Natural killer cell (primary cell): ENCODE measurements around the gene AJAP1. TPM values are rescaled to one million over a fixed set of nuclear protein-coding genes. Genes with fewer than 3 reads are reported as not detected.

Experiments used
- ATAC-seq, 3 donors: fragments of 150-1000 bp in 2 of 3; fragments of 200-7000 bp in 1 of 3; cut with Tn5 transposase; 1 replicate in 1 of 3; 2 replicates in 2 of 3; pipeline ENCODE4 v1.10.0; 2021; ENCODE audit warnings: mild to moderate bottlenecking in 2 of 3, moderate library complexity in 2 of 3
- DNase-seq, 2 donors: peaks; one replicate each; pipeline versions ENCODE4 v3.0.0 to v3.0.0-alpha.2; 2013 to 2021; ENCODE audit warnings: mixed read lengths in 1 of 2
- H3K27ac ChIP-seq: one replicate; pipeline ENCODE4 v1.5.1; 2013; ENCODE audit warnings: mild to moderate bottlenecking, low read length
- H3K27me3 ChIP-seq: one replicate; pipeline ENCODE4 v1.6.1; 2013; ENCODE audit warnings: low read length; ENCODE audit not compliant: control insufficient read depth, insufficient read depth
- H3K36me3 ChIP-seq: one replicate; pipeline ENCODE4 v1.6.1; 2013; ENCODE audit warnings: low read length; ENCODE audit not compliant: control insufficient read depth, insufficient read depth
- H3K4me1 ChIP-seq: one replicate; pipeline ENCODE4 v1.6.1; 2013; ENCODE audit warnings: low read length; ENCODE audit not compliant: control insufficient read depth, insufficient read depth
- H3K4me3 ChIP-seq: one replicate; pipeline ENCODE4 v1.5.1; 2013; ENCODE audit warnings: low read length
- H3K9me3 ChIP-seq: one replicate; pipeline ENCODE4 v1.6.1; 2013; ENCODE audit warnings: low read length; ENCODE audit not compliant: control insufficient read depth, insufficient read depth
- H3K27ac Mint-ChIP-seq, 2 donors: one replicate each; pipeline ENCODE4 v1.8.0; 2022; ENCODE audit warnings: mild to moderate bottlenecking in 2 of 2, mixed read lengths in 2 of 2, moderate library complexity in 1 of 2
- H3K27me3 Mint-ChIP-seq, 2 donors: one replicate each; pipeline ENCODE4 v1.8.0; 2022; ENCODE audit warnings: low read depth in 2 of 2, mixed read lengths in 2 of 2
- H3K36me3 Mint-ChIP-seq: one replicate; pipeline ENCODE4 v1.8.0; 2022; ENCODE audit warnings: mixed read lengths
- H3K4me1 Mint-ChIP-seq, 2 donors: one replicate each; pipeline ENCODE4 v1.8.0; 2022; ENCODE audit warnings: mixed read lengths in 2 of 2
- H3K4me3 Mint-ChIP-seq: one replicate; pipeline ENCODE4 v1.8.0; 2022; ENCODE audit warnings: mild to moderate bottlenecking, moderate library complexity, mixed read lengths
- H3K9me3 Mint-ChIP-seq, 2 donors: one replicate each; pipeline ENCODE4 v1.8.0; 2022; ENCODE audit warnings: mixed read lengths in 2 of 2
- WGBS: methylation state at CpG from one replicate; pipeline ENCODE4 v1.1.7; 2013; ENCODE audit warnings: missing lambda C conversion rate; ENCODE audit not compliant: insufficient coverage; 5-methylcytosine and 5-hydroxymethylcytosine counted together
- intact Hi-C: fragments of 100-400 bp; cut with micrococcal nuclease; formaldehyde crosslinking; loops from one replicate; pipeline ENCODE4 v1.14.2; 2022
- total RNA-seq, 4 donors: library from RNA; stranded (reverse); fragments of 120-200 nt in 1 of 4; gene quantifications; one replicate each; pipeline versions ENCODE4 v1.2.3 to v1.2.4, GENCODE V29; 2013 to 2022
- TF ChIP-seq, protein P1 (sequence below): fragments of 200-600 bp; IDR thresholded peaks from one replicate; pipeline ENCODE4 v1.8.0; 2022; ENCODE audit warnings: antibody characterized with exemption

Gene AJAP1
- total RNA-seq, 3 donors from 2014 or later (not counting 1 experiment from before 2014, with no cell fraction given), result not detected

DNA sequence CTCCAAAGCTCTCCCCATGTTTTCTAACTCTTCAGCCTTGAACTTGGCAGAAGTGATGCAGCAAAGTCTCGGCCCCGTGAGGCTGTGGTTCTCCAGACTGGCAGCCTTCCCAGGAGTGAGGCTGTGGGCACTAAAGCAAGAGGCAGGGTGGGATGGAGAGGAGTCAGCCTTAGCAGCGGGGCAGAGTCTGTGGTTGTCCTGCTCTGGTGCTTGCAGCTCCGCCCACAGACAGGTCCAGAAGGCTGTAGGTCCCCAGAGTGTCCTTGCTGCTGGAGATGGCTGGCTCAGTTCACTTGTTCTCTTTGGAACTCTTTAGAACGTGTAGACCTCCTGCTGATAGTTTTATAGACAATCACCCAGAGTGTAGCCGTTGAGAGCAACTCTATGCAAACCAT lies 142.6 kb downstream of the AJAP1 start:
- Histone ChIP-seq H3K36me3 (no peaks in the 10 kb centered on the region), H3K4me3 (no peak overlapping the region), H3K9me3 (no peaks in the 10 kb centered on the region), H3K27me3 (no peaks in the 10 kb centered on the region), H3K27ac (no peak overlapping the region), H3K4me1 (no peaks in the 10 kb centered on the region)
- Mint-ChIP-seq H3K9me3 (no peaks in the 10 kb centered on the region), H3K36me3 (no peaks in the 10 kb centered on the region), H3K27ac (no peak overlapping the region), H3K4me1 (no peaks in the 10 kb centered on the region), H3K27me3 (peaks cover 0 to 3% of the 10 kb centered on the region in 2 donors), H3K4me3 (no peak overlapping the region)
- ATAC-seq (no peak), DNase-seq (no peak)
- WGBS, result 67% methylated on average over 6 of the region's 6 CpGs
- TF ChIP-seq, protein P1, sequence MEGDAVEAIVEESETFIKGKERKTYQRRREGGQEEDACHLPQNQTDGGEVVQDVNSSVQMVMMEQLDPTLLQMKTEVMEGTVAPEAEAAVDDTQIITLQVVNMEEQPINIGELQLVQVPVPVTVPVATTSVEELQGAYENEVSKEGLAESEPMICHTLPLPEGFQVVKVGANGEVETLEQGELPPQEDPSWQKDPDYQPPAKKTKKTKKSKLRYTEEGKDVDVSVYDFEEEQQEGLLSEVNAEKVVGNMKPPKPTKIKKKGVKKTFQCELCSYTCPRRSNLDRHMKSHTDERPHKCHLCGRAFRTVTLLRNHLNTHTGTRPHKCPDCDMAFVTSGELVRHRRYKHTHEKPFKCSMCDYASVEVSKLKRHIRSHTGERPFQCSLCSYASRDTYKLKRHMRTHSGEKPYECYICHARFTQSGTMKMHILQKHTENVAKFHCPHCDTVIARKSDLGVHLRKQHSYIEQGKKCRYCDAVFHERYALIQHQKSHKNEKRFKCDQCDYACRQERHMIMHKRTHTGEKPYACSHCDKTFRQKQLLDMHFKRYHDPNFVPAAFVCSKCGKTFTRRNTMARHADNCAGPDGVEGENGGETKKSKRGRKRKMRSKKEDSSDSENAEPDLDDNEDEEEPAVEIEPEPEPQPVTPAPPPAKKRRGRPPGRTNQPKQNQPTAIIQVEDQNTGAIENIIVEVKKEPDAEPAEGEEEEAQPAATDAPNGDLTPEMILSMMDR, result no peak
- intact Hi-C loops, result no loop called here

DNA sequence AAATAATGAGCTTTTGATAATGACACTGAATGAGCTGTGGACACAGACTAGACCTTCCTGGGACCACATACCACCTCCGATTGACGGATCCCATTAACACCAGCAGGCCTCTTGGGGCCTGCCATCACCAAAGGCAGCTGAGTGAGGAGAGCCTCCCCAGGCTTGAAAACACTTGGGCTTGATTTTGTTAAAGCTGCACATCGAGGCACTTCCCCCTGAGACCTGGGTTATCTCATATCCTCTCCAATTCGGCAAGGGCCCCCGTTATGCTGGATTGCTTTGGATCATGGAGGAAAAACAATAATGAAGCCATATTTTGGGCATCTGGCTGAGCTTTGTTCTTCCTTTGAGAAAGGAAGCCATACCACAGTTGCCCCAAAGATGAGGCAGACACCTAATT lies 143.0 kb downstream of the AJAP1 start:
- Histone ChIP-seq H3K4me3 (no peak overlapping the region), H3K9me3 (no peaks in the 10 kb centered on the region), H3K4me1 (no peaks in the 10 kb centered on the region), H3K27me3 (no peaks in the 10 kb centered on the region), H3K36me3 (no peaks in the 10 kb centered on the region), H3K27ac (no peak overlapping the region)
- TF ChIP-seq, protein P1, result no peak
- intact Hi-C loops, result no loop called here
- no peak overlapping the region for H3K4me3 Mint-ChIP-seq
- DNase-seq (no peak), ATAC-seq (no peak)
- H3K4me1 Mint-ChIP-seq, result no peaks in the 10 kb centered on the region
- H3K36me3 Mint-ChIP-seq, result no peaks in the 10 kb centered on the region
- H3K27me3 Mint-ChIP-seq, result peaks cover 0 to 3% of the 10 kb centered on the region in 2 donors
- no peaks in the 10 kb centered on the region for H3K9me3 Mint-ChIP-seq
- no peak overlapping the region for H3K27ac Mint-ChIP-seq
- 82% methylated on average over 5 of the region's 5 CpGs for WGBS

DNA sequence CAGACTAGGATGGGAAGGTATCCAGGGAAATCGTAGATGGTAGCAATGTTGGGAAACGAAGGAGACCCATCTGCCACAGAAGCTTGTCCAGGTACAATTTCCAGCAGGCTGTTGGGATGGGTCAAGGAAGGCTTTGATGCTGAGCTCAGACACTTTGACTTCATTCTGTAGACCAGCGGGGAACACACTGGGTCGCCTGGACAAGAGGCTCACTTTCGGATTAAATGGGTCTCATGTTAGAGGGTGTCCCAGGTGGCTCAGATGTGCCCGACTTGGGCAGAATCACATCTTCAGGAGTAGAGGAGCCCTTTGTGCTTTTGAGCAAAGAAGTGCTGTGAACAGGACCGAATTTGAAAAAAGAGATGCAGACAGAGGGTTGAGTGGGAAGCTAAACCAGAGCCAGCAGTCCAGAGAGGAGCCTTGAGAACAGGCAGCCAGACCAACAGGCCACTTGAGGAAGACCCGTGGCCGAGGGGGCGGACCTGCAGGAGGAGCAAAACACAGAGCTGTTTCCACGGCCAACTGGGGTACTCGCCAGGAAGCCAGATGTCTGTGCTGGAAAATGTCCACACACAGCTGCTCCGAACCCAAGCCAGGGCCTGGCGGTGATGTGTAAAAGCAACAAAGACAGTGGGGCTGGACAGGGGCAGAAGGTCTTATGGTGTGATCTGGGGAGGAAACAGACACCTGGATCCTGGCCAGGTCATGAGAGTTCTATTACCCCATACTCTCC lies 146.9 kb downstream of the AJAP1 start:
- Mint-ChIP-seq H3K36me3 (no peaks in the 10 kb centered on the region), H3K9me3 (peaks cover 0 to 3% of the 10 kb centered on the region in 2 donors), H3K4me1 (no peaks in the 10 kb centered on the region), H3K4me3 (no peak overlapping the region), H3K27me3 (peaks cover 6 to 23% of the 10 kb centered on the region in 2 donors), H3K27ac (no peak overlapping the region)
- no peaks in the 10 kb centered on the region for H3K9me3 ChIP-seq
- H3K36me3 ChIP-seq, result no peaks in the 10 kb centered on the region
- intact Hi-C loops, result no loop called here
- no peak for ATAC-seq
- WGBS, result 84% methylated on average over 14 of the region's 14 CpGs
- no peak overlapping the region for H3K27ac ChIP-seq
- TF ChIP-seq, protein P1, result no peak
- H3K4me1 ChIP-seq, result no peaks in the 10 kb centered on the region
- H3K27me3 ChIP-seq, result no peaks in the 10 kb centered on the region
- H3K4me3 ChIP-seq, result no peak overlapping the region
- no peak for DNase-seq

DNA sequence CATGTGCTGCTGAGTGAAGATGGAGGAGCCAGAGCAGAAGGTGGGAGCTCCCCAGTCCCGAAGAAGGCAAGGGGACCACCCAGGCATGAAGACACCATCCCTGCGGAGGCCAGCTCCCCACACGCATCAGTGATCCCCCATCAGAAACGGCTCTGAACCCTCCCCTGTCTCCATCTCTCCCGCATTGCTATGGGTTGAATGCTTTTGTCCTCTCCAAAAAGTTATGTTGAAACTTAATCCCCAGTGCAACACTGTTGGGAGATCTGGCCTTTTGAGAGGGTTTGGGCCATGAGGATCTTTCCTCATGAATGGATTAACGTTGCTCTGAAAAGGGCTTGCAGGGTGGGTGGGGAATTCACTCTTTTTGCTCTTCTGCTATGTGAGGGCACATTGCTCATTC lies 147.6 kb downstream of the AJAP1 start:
- Histone ChIP-seq H3K27me3 (no peaks in the 10 kb centered on the region), H3K27ac (no peak overlapping the region), H3K4me3 (no peak overlapping the region), H3K36me3 (no peaks in the 10 kb centered on the region), H3K4me1 (no peaks in the 10 kb centered on the region), H3K9me3 (no peaks in the 10 kb centered on the region)
- Mint-ChIP-seq H3K27me3 (peaks cover 6 to 26% of the 10 kb centered on the region in 2 donors), H3K9me3 (peaks cover 0 to 3% of the 10 kb centered on the region in 2 donors), H3K4me3 (no peak overlapping the region), H3K27ac (no peak overlapping the region), H3K4me1 (no peaks in the 10 kb centered on the region), H3K36me3 (no peaks in the 10 kb centered on the region)
- TF ChIP-seq, protein P1, result no peak
- DNase-seq, result no peak
- WGBS, result 85% methylated on average over 6 of the region's 6 CpGs
- no peak for ATAC-seq
- intact Hi-C loops, result no loop called here
